ENCODE data around the gene ARID4B. TPM values are rescaled to one million over a fixed set of nuclear protein-coding genes. Genes with fewer than 3 reads are reported as not detected.

The ARID4B gene
- total RNA-seq, result 44.0 and 62.2 TPM in 2 replicates

GRCh38 chr1:235327559-235328270, at the start of gene ARID4B:
TSS of gene ARID4B (minus strand) at chr1:235328179. CDS start at chr1:235326919, 1,260 bp downstream.

GRCh38 chr1:235367000-235367908, 39.3 kb upstream of the ARID4B start, which contains the start of gene TBCE:
TSS of gene TBCE (plus strand) at chr1:235367427. CDS start at chr1:235380050, 12,623 bp downstream.

GRCh38 chr1:235328271-235329138, 526 bp upstream of the ARID4B start, which contains the start of gene GGPS1:
TSS of gene GGPS1 (plus strand) at chr1:235328570. CDS start at chr1:235335265, 6,695 bp downstream.

GRCh38 chr1:235160957-235161684, 166.9 kb downstream of the ARID4B start, which contains the start of gene RBM34:
TSS of gene RBM34 (minus strand) at chr1:235161250. CDS start at chr1:235161226, 24 bp downstream.

GRCh38 chr1:235128456-235129328, 199.3 kb downstream of the ARID4B start, which contains the start of gene TOMM20:
TSS of gene TOMM20 (minus strand) at chr1:235128837. CDS start at chr1:235128715, 122 bp downstream.

Other genes starting within 250 kb of the ARID4B start
- 88.9 and 99.1 TPM in 2 replicates for gene TOMM20, start 199.3 kb downstream of the ARID4B start, total RNA-seq
- gene RBM34, start 166.9 kb downstream of the ARID4B start, total RNA-seq, result 38.8 and 53.4 TPM in 2 replicates
- gene GGPS1, start 391 bp upstream of the ARID4B start, total RNA-seq, result 18.7 and 22.0 TPM in 2 replicates
- gene TBCE, start 39.2 kb upstream of the ARID4B start, total RNA-seq, result 11.3 and 14.4 TPM in 2 replicates
- 26.8 and 48.6 TPM in 2 replicates for gene B3GALNT2, start 176.3 kb upstream of the ARID4B start, total RNA-seq

Measured in dermis lymphatic vessel endothelial cell (primary cell).